Kidney (tissue), 14 donors: ENCODE results near the gene NUDT3. TPM values are rescaled to one million over a fixed set of nuclear protein-coding genes. Genes with fewer than 3 reads are reported as not detected.
"Not testable (repeated sequence)": the region's sequence is repeated elsewhere in the genome, so short reads cannot be mapped to it uniquely, and the experiment has no call there.

Experiments used
- DNase-seq, 5 donors: peaks; one replicate each; pipeline ENCODE4 v3.0.0-alpha.2; 2013 to 2020
- FAIRE-seq: peaks from 2 replicates; lab custom pipeline; 2012; peaks lifted over from hg19 to GRCh38; lab: Jason Lieb, UNC
- H3K27ac ChIP-seq, 2 donors: one replicate each; pipeline ENCODE4 v1.7.0; 2013; ENCODE audit warnings: low read depth in 2 of 2, low read length in 2 of 2, inconsistent platforms in 1 of 2
- H3K27me3 ChIP-seq: one replicate; pipeline ENCODE4 v1.7.1; 2013; ENCODE audit warnings: low read length, inconsistent platforms; ENCODE audit not compliant: control insufficient read depth, insufficient read depth
- H3K36me3 ChIP-seq, 3 donors: one replicate each; pipeline versions ENCODE4 v1.7.0 to v1.7.1; 2013; ENCODE audit warnings: low read length in 3 of 3, control low read depth in 1 of 3, inconsistent platforms in 1 of 3; ENCODE audit not compliant: insufficient read depth in 3 of 3, control insufficient read depth in 2 of 3
- H3K4me1 ChIP-seq, 3 donors: one replicate each; pipeline versions ENCODE4 v1.7.0 to v1.7.1; 2013; ENCODE audit warnings: low read length in 3 of 3, inconsistent platforms in 1 of 3, low read depth in 1 of 3; ENCODE audit not compliant: control insufficient read depth in 2 of 3, insufficient read depth in 2 of 3
- H3K4me3 ChIP-seq, 3 donors: one replicate each; pipeline versions ENCODE4 v1.7.0 to v1.8.1; 2013; ENCODE audit warnings: low read length in 3 of 3, control low read depth in 1 of 3, inconsistent platforms in 1 of 3
- H3K9ac ChIP-seq, 3 donors: one replicate each; pipeline versions ENCODE4 v1.7.0 to v1.7.1; 2013; ENCODE audit warnings: low read length in 3 of 3, control low read depth in 1 of 3, inconsistent platforms in 1 of 3
- H3K9me3 ChIP-seq, 3 donors: one replicate each; pipeline versions ENCODE4 v1.7.0 to v1.7.1; 2013; ENCODE audit warnings: low read length in 3 of 3, control low read depth in 1 of 3, inconsistent platforms in 1 of 3; ENCODE audit not compliant: control insufficient read depth in 2 of 3, insufficient read depth in 1 of 3
- intact Hi-C: fragments of 100-400 bp; cut with DNase I; formaldehyde crosslinking; loops from one replicate; pipeline ENCODE4 v1.11.1; 2022
- polyA plus RNA-seq: library from polyadenylated mRNA; stranded (reverse); fragments of 350-450 nt; fragmentation: Illumina TruSeq; extraction: RNeasy Lipid Tissue Mini Kit (QIAGEN cat#74804); gene quantifications from one replicate; pipeline ENCODE4 v1.2.3, GENCODE V29; 2014; ENCODE audit warnings: low read depth, low replicate concordance; ENCODE audit not compliant: insufficient read depth
- total RNA-seq: library from RNA; stranded (reverse); fragmentation: NEBNext Ultra II Directional; extraction: Animal tissue kit (Norgen Biotek cat#: 25700); gene quantifications from one replicate; pipeline ENCODE4 v1.2.1, GENCODE V29; 2021
- TF ChIP-seq, protein P1 (sequence below): IDR thresholded peaks from 3 replicates; pipeline ENCODE4 v1.5.1; 2012; ENCODE audit warnings: mild to moderate bottlenecking, moderate library complexity, borderline replicate concordance; ENCODE audit not compliant: insufficient read depth; ENCODE audit errors: extremely low read depth
- donor health status: control.
- donor health status: control.
- donor health status: control.
- donor health status: control.
- donor health status: control.
- donor health status: DM: yes; HTN: yes; CAD: no.
- donor health status: Normal renal cell carcinoma (clear cell type).

Gene NUDT3
- total and polyA plus RNA-seq, 2 donors from 2014 or later, result 17.7 to 53.8 TPM

DNA sequence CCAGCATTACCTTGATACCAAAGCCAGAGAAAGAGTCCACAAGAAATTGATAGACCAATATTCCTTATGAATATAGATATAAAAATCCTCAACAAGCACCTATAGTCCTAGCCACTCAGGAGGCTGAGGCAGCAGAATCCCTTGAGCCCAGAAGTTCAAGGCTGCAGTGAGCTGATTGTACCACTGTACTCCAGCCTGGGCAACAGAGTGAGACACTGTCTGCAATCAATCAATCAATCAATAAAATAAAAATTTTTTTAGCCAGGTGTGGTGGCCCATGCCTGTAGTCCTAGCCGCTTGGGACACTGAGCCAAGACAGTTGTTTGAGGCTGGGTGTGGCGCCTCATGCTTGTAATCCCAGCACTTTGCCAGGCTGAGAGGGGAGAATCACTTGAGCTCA lies 124.7 kb downstream of the NUDT3 start:
- H3K27me3 ChIP-seq, result no peaks in the 10 kb centered on the region
- no peaks in the 10 kb centered on the region for H3K9me3 ChIP-seq
- peaks cover 0 to 2% (median 0%) of the 10 kb centered on the region in 3 donors for H3K4me1 ChIP-seq
- H3K9ac ChIP-seq, result no peak overlapping the region
- intact Hi-C loops, result no loop called here
- H3K36me3 ChIP-seq, result no peaks in the 10 kb centered on the region
- no peak overlapping the region for H3K4me3 ChIP-seq
- no peak for FAIRE-seq
- H3K27ac ChIP-seq, result no peak overlapping the region
- DNase-seq, result no peak
- TF ChIP-seq, protein P1, sequence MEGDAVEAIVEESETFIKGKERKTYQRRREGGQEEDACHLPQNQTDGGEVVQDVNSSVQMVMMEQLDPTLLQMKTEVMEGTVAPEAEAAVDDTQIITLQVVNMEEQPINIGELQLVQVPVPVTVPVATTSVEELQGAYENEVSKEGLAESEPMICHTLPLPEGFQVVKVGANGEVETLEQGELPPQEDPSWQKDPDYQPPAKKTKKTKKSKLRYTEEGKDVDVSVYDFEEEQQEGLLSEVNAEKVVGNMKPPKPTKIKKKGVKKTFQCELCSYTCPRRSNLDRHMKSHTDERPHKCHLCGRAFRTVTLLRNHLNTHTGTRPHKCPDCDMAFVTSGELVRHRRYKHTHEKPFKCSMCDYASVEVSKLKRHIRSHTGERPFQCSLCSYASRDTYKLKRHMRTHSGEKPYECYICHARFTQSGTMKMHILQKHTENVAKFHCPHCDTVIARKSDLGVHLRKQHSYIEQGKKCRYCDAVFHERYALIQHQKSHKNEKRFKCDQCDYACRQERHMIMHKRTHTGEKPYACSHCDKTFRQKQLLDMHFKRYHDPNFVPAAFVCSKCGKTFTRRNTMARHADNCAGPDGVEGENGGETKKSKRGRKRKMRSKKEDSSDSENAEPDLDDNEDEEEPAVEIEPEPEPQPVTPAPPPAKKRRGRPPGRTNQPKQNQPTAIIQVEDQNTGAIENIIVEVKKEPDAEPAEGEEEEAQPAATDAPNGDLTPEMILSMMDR, result no peak

DNA sequence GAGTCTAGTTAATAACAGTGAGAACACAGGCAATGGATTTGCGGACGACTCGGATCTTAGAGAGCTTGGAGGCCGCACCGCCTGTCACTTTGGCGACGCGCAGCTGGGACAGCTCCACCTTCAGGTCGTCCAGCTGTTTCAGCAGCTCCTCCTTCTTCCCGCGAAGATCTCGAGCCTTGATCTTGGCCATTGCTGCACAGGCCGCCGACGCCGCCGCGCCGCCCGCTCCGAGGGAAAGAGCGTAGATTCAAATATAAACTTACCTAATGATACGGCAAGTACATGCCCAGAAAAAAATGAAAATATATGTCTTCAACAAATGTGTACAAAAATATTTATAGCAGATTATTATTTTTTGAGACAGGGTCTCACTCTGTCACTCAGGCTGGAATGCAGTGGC lies 129.0 kb downstream of the NUDT3 start:
- intact Hi-C loops, H3K36me3 ChIP-seq, H3K27ac ChIP-seq, DNase-seq, H3K4me1 ChIP-seq, H3K9me3 ChIP-seq, FAIRE-seq, H3K4me3 ChIP-seq, H3K9ac ChIP-seq, H3K27me3 ChIP-seq: not testable (repeated sequence)

GRCh38 chr6:34260576-34261267 lies 131.7 kb downstream of the NUDT3 start:
- Histone ChIP-seq H3K9ac (no peak overlapping the region), H3K36me3 (no peaks in the 10 kb centered on the region), H3K4me1 (no peaks in the 10 kb centered on the region), H3K4me3 (no peak overlapping the region), H3K27ac (no peak overlapping the region), H3K9me3 (no peaks in the 10 kb centered on the region), H3K27me3 (no peaks in the 10 kb centered on the region)
- no peak for DNase-seq
- TF ChIP-seq, protein P1, result no peak
- intact Hi-C loops, result no loop called here
- no peak for FAIRE-seq

DNA sequence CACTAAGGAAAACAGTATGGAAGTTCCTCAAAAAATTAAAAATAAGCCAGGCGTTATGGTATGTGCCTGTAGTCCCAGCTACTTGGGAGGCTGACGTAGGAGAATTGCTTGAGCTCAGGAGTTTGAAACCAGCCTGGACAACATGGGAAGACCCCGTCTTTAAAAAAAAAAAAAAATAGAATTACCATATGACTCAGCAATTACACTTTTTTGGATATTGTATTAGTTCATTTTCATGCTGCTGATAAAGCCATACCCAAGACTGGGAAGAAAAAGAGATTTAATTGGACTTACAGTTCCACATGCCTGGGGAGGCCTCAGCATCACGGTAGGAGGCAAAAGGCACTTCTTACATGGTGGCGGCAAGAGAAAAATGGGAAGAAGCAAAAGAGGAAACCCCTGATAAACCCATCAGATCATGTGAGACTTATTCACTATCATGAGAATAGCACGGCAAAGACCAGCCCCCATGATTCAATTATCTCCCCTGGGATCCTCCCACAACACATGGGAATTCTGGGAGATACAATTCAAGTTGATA lies 132.9 kb downstream of the NUDT3 start:
- DNase-seq, result no peak
- Histone ChIP-seq H3K9ac (no peak overlapping the region), H3K27me3 (no peaks in the 10 kb centered on the region), H3K9me3 (no peaks in the 10 kb centered on the region), H3K36me3 (no peaks in the 10 kb centered on the region), H3K4me3 (no peak overlapping the region), H3K27ac (no peak overlapping the region), H3K4me1 (no peaks in the 10 kb centered on the region)
- FAIRE-seq, result no peak
- TF ChIP-seq, protein P1, result no peak
- intact Hi-C loops, result no loop called here

- H3K36me3 ChIP-seq, FAIRE-seq, H3K4me3 ChIP-seq, H3K27ac ChIP-seq, intact Hi-C loops, H3K4me1 ChIP-seq, DNase-seq, H3K9me3 ChIP-seq, H3K27me3 ChIP-seq, H3K9ac ChIP-seq: not testable (repeated sequence)
Observed at GRCh38 chr6:34252395-34252794, 140.1 kb downstream of the NUDT3 start.
